ENCODE results near the gene RPS6KB2. TPM values are rescaled to one million over a fixed set of nuclear protein-coding genes. Genes with fewer than 3 reads are reported as not detected.

Gene RPS6KB2
- total RNA-seq, 3 donors from 2014 or later (not counting 1 experiment from before 2014, with no cell fraction given): 81.0 to 89.6 (median 84.6) TPM

GRCh38 chr11:67435031-67435726 lies 6.9 kb downstream of the RPS6KB2 start:
- H3K9me3 ChIP-seq (ENCODE audit: control insufficient read depth, insufficient read depth, low read length): no peaks in the 10 kb centered on the region
- peak in 1 of 2 donors; percentile 36 for DNase-seq
- no peaks in the 10 kb centered on the region for H3K9me3 Mint-ChIP-seq
- peak overlapping the region; percentile 95 for H3K4me3 Mint-ChIP-seq
- H3K27me3 Mint-ChIP-seq (ENCODE audit: low read depth in 2 of 2): no peaks in the 10 kb centered on the region
- no peaks in the 10 kb centered on the region for H3K36me3 Mint-ChIP-seq
- TF ChIP-seq, protein P1, sequence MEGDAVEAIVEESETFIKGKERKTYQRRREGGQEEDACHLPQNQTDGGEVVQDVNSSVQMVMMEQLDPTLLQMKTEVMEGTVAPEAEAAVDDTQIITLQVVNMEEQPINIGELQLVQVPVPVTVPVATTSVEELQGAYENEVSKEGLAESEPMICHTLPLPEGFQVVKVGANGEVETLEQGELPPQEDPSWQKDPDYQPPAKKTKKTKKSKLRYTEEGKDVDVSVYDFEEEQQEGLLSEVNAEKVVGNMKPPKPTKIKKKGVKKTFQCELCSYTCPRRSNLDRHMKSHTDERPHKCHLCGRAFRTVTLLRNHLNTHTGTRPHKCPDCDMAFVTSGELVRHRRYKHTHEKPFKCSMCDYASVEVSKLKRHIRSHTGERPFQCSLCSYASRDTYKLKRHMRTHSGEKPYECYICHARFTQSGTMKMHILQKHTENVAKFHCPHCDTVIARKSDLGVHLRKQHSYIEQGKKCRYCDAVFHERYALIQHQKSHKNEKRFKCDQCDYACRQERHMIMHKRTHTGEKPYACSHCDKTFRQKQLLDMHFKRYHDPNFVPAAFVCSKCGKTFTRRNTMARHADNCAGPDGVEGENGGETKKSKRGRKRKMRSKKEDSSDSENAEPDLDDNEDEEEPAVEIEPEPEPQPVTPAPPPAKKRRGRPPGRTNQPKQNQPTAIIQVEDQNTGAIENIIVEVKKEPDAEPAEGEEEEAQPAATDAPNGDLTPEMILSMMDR (IDR thresholded peaks at IDR 0.05): no peak
- WGBS (ENCODE audit: insufficient coverage): 50% methylated on average over 25 of the region's 26 CpGs
- peak overlapping the region; percentile 86 for H3K27ac ChIP-seq (ENCODE audit: low read length)
- intact Hi-C loops (cut with micrococcal nuclease): no loop called here
- H3K36me3 ChIP-seq (ENCODE audit: control insufficient read depth, insufficient read depth, low read length): peaks cover 35% of the 10 kb centered on the region
- H3K4me1 ChIP-seq (ENCODE audit: control insufficient read depth, insufficient read depth, low read length): peaks cover 74% of the 10 kb centered on the region
- H3K27me3 ChIP-seq (ENCODE audit: control insufficient read depth, insufficient read depth, low read length): no peaks in the 10 kb centered on the region
- ATAC-seq: no peak
- H3K4me1 Mint-ChIP-seq: peaks cover 51 to 72% of the 10 kb centered on the region in 2 donors
- peak overlapping the region; percentile 88 to 92 for H3K27ac Mint-ChIP-seq
- H3K4me3 ChIP-seq (ENCODE audit: low read length): peak overlapping the region; percentile 81

DNA sequence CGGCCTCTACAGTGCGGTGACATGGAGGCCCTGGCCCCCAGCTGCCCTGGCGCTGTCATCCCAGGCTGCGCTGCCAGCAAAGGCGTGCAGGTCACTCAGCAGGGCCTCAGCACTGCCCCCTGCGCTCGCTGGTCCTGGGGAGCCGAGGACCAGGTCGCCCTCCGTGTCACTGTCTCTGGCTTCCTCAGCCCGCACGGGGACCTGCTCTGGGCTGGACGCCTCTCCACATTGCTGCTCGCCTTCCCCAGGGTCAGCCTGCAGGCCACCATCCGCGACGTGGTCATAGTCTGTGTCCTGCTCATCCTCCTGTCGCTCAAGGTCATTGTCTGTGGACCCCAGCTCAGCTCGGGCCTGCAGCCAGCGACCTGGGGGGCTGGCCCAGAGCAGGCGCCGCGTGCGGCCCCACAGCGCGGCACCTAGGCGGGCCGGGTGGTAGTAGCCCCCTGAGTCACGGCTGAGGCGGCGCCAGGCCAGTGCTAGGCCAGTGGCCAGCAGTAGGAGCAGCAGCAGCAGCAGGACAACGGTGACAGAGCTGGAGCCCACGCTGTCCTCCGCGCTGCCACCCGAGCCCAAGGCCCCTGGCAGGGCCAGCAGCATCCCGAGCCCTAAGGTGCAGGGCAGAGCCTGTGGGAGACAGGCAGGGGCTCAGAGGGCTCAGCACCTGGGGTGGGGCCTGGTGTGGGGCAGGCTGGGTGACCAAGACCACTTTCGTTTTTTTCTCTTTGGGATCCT lies 7.6 kb downstream of the RPS6KB2 start:
- intact Hi-C loops (cut with micrococcal nuclease): loop anchor here (2.0 kb wide), 1 partner anchor 33 kb away; no protein-coding TSS in a partner anchor
- Mint-ChIP-seq H3K36me3 (no peaks in the 10 kb centered on the region), H3K27me3 (ENCODE audit: low read depth in 2 of 2) (no peaks in the 10 kb centered on the region), H3K27ac (peak overlapping the region; percentile 88 to 92), H3K9me3 (no peaks in the 10 kb centered on the region), H3K4me1 (peaks cover 58 to 79% of the 10 kb centered on the region in 2 donors), H3K4me3 (peak overlapping the region; percentile 95)
- Histone ChIP-seq H3K4me3 (ENCODE audit: low read length) (peak overlapping the region; percentile 81), H3K4me1 (ENCODE audit: control insufficient read depth, insufficient read depth, low read length) (peaks cover 81% of the 10 kb centered on the region), H3K27me3 (ENCODE audit: control insufficient read depth, insufficient read depth, low read length) (no peaks in the 10 kb centered on the region), H3K36me3 (ENCODE audit: control insufficient read depth, insufficient read depth, low read length) (peaks cover 33% of the 10 kb centered on the region), H3K9me3 (ENCODE audit: control insufficient read depth, insufficient read depth, low read length) (no peaks in the 10 kb centered on the region), H3K27ac (ENCODE audit: low read length) (peak overlapping the region; percentile 41)
- DNase-seq: peak in 1 of 2 donors; percentile 30
- ATAC-seq: no peak
- TF ChIP-seq, protein P1 (IDR thresholded peaks at IDR 0.05): no peak
- WGBS (ENCODE audit: insufficient coverage): 46% methylated on average over 38 of the region's 38 CpGs

GRCh38 chr11:67436459-67437081 lies 8.3 kb downstream of the RPS6KB2 start:
- DNase-seq (peak in 1 of 2 donors; percentile 71), ATAC-seq (peak in 2 of 3 donors; percentile 13 to 24)
- intact Hi-C loops (cut with micrococcal nuclease): loop anchor here (2.0 kb wide), 1 partner anchor 34 kb away; no protein-coding TSS in a partner anchor
- no peaks in the 10 kb centered on the region for H3K9me3 Mint-ChIP-seq
- H3K27me3 Mint-ChIP-seq (ENCODE audit: low read depth in 2 of 2): no peaks in the 10 kb centered on the region
- peak overlapping the region; percentile 41 for H3K27ac ChIP-seq (ENCODE audit: low read length)
- peaks cover 65 to 86% of the 10 kb centered on the region in 2 donors for H3K4me1 Mint-ChIP-seq
- peak overlapping the region; percentile 81 for H3K4me3 ChIP-seq (ENCODE audit: low read length)
- TF ChIP-seq, protein P1 (IDR thresholded peaks at IDR 0.05): no peak
- no peaks in the 10 kb centered on the region for H3K27me3 ChIP-seq (ENCODE audit: control insufficient read depth, insufficient read depth, low read length)
- peaks cover 88% of the 10 kb centered on the region for H3K4me1 ChIP-seq (ENCODE audit: control insufficient read depth, insufficient read depth, low read length)
- peak overlapping the region; percentile 95 for H3K4me3 Mint-ChIP-seq
- H3K36me3 Mint-ChIP-seq: no peaks in the 10 kb centered on the region
- no peaks in the 10 kb centered on the region for H3K9me3 ChIP-seq (ENCODE audit: control insufficient read depth, insufficient read depth, low read length)
- peak overlapping the region; percentile 85 to 88 for H3K27ac Mint-ChIP-seq
- WGBS (ENCODE audit: insufficient coverage): under 1% methylated on average over 6 of the region's 6 CpGs
- H3K36me3 ChIP-seq (ENCODE audit: control insufficient read depth, insufficient read depth, low read length): peaks cover 30% of the 10 kb centered on the region
